Measurements from ENCODE around the gene LRRK1.
"Not testable (repeated sequence)": the region's sequence is repeated elsewhere in the genome, so short reads cannot be mapped to it uniquely, and the experiment has no call there.

LRRK1 gene

DNA sequence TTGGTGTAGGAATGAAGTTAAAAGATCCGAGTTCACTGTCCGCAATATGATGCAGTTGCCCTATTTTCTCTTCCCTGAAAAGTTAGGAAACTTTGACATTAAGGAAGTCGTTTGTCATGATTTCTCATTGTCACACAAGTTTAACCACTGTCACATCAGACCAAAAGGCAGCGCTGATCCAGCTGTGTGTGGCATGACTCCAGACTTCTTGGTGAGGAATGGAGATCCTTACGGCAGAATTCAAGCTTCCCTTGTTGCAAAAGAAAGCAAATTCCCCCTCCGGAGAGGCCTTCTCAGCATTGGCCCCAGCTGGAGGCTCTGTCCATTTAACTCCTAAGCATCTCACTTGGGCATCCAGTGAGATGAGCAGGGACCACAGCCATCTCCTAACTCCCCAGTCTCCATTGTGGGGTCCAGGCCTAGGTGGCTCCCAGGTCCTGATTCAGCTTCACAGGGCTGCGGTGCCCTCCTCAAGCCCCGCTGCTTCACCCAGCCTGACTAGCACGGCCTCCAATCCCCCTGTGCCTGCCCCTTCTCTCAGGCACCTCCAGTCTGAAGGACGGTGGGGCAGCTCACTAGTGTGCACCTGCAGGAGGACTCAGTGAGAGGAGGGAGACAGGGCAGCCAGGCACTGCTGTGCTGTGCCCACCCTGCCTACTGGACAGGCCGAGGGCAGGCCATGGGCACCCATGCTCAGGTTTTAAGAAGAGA is 173.2 kb downstream of the LRRK1 start:
- no peaks in the 10 kb centered on the region for H3K36me3 ChIP-seq
- no peaks in the 10 kb centered on the region for H3K9me3 ChIP-seq
- no peak overlapping the region for H3K27ac ChIP-seq
- H3K4me3 ChIP-seq, result no peak overlapping the region
- no peak overlapping the region for H3K9ac ChIP-seq
- H3K4me2 ChIP-seq, result no peak overlapping the region
- TF ChIP-seq Cebpa-rat (IDR thresholded peaks at IDR 0.05), result no peak
- H3K27me3 ChIP-seq, result no peaks in the 10 kb centered on the region
- no peaks in the 10 kb centered on the region for H4K20me1 ChIP-seq
- peaks cover 32% of the 10 kb centered on the region for H3K4me1 ChIP-seq

DNA sequence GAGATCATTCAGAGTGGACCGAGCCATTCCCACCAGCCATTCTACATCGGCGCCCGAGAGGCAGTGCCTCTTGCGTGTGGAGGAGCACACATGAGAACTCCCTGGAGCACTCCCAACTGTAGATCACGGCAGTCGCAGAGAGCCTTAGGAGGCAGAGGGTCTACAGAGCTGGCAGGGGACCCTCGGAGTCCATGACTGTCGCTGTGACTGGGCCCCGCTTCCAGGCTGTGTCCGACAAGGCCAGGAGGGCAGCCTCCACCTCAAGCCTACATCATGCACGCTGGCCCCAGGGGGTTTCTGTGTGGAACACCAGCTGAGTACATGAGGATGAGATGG is 173.7 kb downstream of the LRRK1 start:
- Histone ChIP-seq H3K4me3 (no peak overlapping the region), H3K27ac (no peak overlapping the region), H3K9me3 (no peaks in the 10 kb centered on the region), H3K27me3 (no peaks in the 10 kb centered on the region), H4K20me1 (no peaks in the 10 kb centered on the region), H3K4me1 (peaks cover 27% of the 10 kb centered on the region), H3K36me3 (no peaks in the 10 kb centered on the region), H3K9ac (no peak overlapping the region), H3K4me2 (no peak overlapping the region)
- TF ChIP-seq Cebpa-rat (IDR thresholded peaks at IDR 0.05), result no peak

DNA sequence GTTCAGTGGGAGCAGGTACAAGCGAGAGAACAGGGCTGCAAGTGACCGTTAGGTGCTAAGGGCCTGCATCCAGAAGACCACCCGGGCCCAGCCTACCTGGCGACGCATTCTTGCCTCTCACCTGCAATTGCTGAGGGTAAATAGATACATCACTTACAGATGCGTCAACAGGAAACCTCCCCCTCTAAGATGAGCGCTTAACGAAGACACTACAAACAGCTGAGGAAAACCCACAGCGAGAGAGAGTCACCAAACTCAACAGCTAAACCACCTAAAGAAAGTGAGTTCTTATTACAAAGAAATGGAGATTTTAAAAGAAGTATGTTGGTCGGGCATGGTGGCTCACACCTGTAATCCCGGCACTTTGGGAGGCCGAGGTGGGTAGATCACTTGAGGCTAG is 174.8 kb downstream of the LRRK1 start:
- Histone ChIP-seq H3K9me3 (no peaks in the 10 kb centered on the region), H3K27ac (no peak overlapping the region), H3K4me2 (no peak overlapping the region), H4K20me1 (no peaks in the 10 kb centered on the region), H3K4me3 (no peak overlapping the region), H3K4me1 (peaks cover 16% of the 10 kb centered on the region), H3K27me3 (no peaks in the 10 kb centered on the region), H3K9ac (no peak overlapping the region), H3K36me3 (no peaks in the 10 kb centered on the region)
- TF ChIP-seq Cebpa-rat (IDR thresholded peaks at IDR 0.05), result no peak

DNA sequence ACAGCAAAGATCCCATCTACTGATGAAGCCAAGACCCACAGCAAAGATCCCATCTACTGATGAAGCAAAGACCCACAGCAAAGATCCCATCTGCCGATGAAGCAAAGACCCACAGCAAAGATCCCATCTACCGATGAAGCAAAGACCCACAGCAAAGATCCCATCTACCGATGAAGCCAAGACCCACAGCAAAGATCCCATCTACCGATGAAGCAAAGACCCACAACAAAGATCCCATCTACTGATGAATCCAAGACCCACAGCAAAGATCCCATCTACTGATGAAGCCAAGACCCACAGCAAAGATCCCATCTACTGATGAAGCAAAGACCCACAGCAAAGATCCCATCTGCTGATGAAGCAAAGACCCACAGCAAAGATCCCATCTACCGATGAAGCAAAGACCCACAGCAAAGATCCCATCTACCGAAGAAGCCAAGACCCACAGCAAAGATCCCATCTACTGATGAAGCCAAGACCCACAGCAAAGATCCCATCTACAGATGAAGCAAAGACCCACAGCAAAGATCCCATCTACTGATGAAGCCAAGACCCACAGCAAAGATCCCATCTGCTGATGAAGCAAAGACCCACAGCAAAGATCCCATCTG is 176.7 kb downstream of the LRRK1 start:
- not testable (repeated sequence) for H3K4me2 ChIP-seq, H4K20me1 ChIP-seq, H3K27ac ChIP-seq, H3K4me3 ChIP-seq, H3K9ac ChIP-seq, H3K4me1 ChIP-seq, H3K36me3 ChIP-seq, H3K9me3 ChIP-seq, H3K27me3 ChIP-seq

DNA sequence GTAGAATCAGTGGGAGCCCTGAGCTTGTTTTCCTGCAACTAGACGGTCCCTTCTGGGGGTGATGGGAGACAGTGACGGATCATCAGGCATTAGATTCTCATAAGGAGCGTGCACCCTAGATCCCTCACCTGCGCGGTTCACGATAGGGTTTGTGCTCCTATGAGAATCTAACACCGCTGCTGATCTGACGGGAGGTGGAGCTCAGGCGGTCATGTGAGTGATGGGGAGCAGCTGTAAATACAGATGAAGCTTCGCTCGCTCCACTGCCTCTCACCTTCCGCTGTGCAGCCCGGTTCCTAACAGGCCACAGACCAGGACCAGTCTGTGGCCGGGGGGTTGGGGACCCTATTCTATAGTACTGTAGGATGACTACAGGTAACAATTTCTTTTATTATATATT is 178.0 kb downstream of the LRRK1 start:
- H3K4me1 ChIP-seq, result no peaks in the 10 kb centered on the region
- H4K20me1 ChIP-seq, result no peaks in the 10 kb centered on the region
- H3K36me3 ChIP-seq, result no peaks in the 10 kb centered on the region
- peaks cover 13% of the 10 kb centered on the region for H3K9me3 ChIP-seq
- no peaks in the 10 kb centered on the region for H3K27me3 ChIP-seq
- no peak overlapping the region for H3K4me2 ChIP-seq
- no peak overlapping the region for H3K4me3 ChIP-seq
- no peak overlapping the region for H3K27ac ChIP-seq
- TF ChIP-seq Cebpa-rat (IDR thresholded peaks at IDR 0.05), result no peak
- no peak overlapping the region for H3K9ac ChIP-seq

DNA sequence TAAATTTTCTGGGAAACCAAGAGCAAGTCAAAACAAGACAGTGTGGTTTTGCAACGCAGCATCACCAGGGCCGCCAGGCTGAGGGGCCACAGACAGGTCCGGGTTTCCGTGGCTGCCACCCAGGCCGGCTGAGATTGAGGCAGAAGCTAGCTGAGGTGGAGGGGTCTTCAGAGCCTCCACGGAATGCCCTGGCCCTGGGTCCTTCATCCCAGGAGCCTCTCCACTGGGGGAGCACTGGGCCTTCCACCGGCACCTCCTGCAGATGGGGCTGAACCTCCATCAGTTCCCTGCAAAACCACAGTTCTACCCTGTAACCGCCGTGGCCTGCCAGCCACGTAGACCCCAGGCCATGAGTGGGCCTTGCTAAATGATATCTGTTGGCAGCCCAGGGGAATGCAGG is 180.0 kb downstream of the LRRK1 start:
- no peak overlapping the region for H3K27ac ChIP-seq
- no peak for TF ChIP-seq Cebpa-rat (IDR thresholded peaks at IDR 0.05)
- H3K4me3 ChIP-seq, result no peak overlapping the region
- H3K9me3 ChIP-seq, result peaks cover 23% of the 10 kb centered on the region
- H4K20me1 ChIP-seq, result no peaks in the 10 kb centered on the region
- H3K4me1 ChIP-seq, result no peaks in the 10 kb centered on the region
- H3K9ac ChIP-seq, result no peak overlapping the region
- H3K36me3 ChIP-seq, result no peaks in the 10 kb centered on the region
- no peaks in the 10 kb centered on the region for H3K27me3 ChIP-seq
- no peak overlapping the region for H3K4me2 ChIP-seq

DNA sequence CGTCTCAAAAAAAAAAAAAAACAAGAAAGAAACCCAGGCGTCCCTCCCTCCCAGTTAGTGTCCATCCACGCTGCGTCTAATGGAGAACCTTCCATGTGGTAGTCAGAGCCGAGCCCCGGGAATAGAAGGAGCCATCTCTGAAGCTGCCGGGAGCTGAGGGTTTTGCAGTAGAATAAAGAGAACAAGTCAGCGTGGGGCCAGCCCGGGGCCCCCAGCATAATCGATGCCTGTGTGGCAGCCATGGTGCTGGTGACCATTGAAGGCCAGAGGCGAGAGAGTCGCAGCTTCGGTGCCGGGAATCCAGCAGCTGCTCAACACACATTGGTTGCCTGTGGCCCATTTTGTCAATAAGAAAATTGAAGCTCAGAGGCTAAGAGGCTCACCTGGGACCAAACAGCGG is 181.0 kb downstream of the LRRK1 start:
- Histone ChIP-seq H3K36me3 (no peaks in the 10 kb centered on the region), H3K4me2 (no peak overlapping the region), H3K4me3 (no peak overlapping the region), H3K27me3 (no peaks in the 10 kb centered on the region), H3K9me3 (peaks cover 23% of the 10 kb centered on the region), H3K4me1 (no peaks in the 10 kb centered on the region), H3K27ac (no peak overlapping the region), H3K9ac (no peak overlapping the region), H4K20me1 (no peaks in the 10 kb centered on the region)
- TF ChIP-seq Cebpa-rat (IDR thresholded peaks at IDR 0.05), result no peak

DNA sequence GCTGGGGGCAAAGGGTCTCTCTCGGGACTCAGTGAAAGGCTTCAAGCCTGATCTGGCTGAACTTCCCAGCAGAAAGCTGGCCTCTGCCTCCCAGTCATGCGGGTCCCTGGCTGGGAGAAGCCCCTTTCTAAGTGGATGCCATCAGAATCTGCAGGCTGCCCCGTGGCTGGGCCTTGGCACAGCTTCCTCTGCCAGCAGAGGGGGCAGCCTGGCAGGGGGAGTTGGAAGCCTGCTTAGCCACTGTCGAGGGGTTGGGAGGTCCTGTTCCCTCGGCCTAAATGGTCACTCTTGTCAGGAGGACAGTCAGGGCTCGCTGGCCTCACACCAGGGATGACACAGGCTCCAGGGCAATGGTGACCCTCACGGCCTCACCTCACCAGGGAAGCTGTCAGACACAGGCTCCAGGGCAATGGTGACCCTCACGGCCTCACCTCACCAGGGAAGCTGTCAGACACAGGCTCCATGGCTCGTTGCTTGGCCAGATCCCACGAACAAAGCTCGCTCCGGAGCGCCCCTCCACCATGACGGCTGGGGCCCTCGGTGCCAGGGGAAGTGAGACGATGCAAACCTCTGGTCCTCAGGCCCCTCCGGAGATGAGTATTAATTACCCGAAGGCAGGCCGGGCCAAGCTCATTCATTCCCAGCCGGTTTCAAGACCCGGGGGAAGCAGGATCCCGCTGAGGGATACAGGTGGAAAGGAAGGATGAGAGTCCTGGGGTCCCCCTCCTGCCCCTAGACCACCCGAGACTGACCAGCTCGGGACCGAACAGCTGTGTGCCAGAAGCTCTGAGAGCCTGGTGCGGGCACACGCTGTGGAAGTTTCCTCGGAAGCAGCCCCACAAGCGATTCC is 181.7 kb downstream of the LRRK1 start:
- TF ChIP-seq Cebpa-rat (IDR thresholded peaks at IDR 0.05), result no peak
- no peak overlapping the region for H3K27ac ChIP-seq

DNA sequence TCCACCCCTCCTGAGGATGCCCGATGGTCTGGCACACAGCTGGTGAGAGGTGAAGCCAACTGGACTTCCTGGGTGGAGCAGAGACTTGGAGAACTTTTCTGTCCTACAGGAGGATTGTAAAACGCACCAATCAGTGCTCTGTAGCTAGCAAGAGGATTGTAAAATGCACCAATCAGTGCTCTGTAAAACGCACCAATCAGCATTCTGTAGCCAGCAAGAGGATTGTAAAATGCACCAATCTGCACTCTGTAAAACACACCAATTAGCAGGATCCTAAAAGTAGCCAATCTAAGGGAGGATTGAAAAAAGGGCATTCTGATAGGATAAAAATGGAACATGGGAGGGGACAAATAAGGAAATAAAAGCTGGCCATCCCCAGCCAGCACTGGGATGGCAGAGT is 182.5 kb downstream of the LRRK1 start:
- no peak overlapping the region for H3K4me3 ChIP-seq
- peaks cover 8% of the 10 kb centered on the region for H3K4me1 ChIP-seq
- H4K20me1 ChIP-seq, result no peaks in the 10 kb centered on the region
- H3K9me3 ChIP-seq, result peaks cover 23% of the 10 kb centered on the region
- H3K27me3 ChIP-seq, result no peaks in the 10 kb centered on the region
- no peak overlapping the region for H3K9ac ChIP-seq
- TF ChIP-seq Cebpa-rat (IDR thresholded peaks at IDR 0.05), result no peak
- no peaks in the 10 kb centered on the region for H3K36me3 ChIP-seq
- no peak overlapping the region for H3K4me2 ChIP-seq
- H3K27ac ChIP-seq, result no peak overlapping the region

More for the DNA sequence above, 181.7 kb downstream of the LRRK1 start:
- Histone ChIP-seq H3K27me3 (no peaks in the 10 kb centered on the region), H3K4me3 (no peak overlapping the region), H3K4me1 (peaks cover 7% of the 10 kb centered on the region), H3K4me2 (no peak overlapping the region), H3K9me3 (peaks cover 23% of the 10 kb centered on the region), H3K9ac (no peak overlapping the region), H4K20me1 (no peaks in the 10 kb centered on the region), H3K36me3 (no peaks in the 10 kb centered on the region)

DNA sequence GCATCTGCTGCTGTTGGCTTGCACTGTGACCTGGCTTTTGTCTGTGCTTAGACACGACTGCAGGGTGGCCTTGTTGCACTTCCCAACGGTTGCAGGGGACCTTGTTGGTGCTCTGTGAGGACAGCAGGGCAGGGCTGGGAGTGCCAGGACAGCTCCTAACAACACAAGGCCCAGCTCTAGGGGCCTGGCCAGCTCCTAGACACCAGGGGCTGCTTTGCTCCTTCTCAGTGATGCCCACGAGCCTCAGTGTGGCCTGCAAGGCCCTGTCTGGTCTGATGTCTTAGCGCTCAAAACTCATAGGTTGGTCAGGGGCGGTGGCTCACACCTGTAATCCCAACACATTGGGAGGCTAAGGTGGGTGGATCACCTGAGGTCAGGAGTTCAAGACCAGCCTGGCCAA is 183.6 kb downstream of the LRRK1 start:
- no peak overlapping the region for H3K4me3 ChIP-seq
- H3K27me3 ChIP-seq, result no peaks in the 10 kb centered on the region
- peaks cover 8% of the 10 kb centered on the region for H3K4me1 ChIP-seq
- no peak overlapping the region for H3K27ac ChIP-seq
- H3K4me2 ChIP-seq, result no peak overlapping the region
- no peak overlapping the region for H3K9ac ChIP-seq
- TF ChIP-seq Cebpa-rat (IDR thresholded peaks at IDR 0.05), result no peak
- H3K36me3 ChIP-seq, result no peaks in the 10 kb centered on the region
- H4K20me1 ChIP-seq, result no peaks in the 10 kb centered on the region
- peaks cover 23% of the 10 kb centered on the region for H3K9me3 ChIP-seq
